GM19023 (cell line): Measurements from ENCODE around the gene RNF149.
"Not testable (repeated sequence)": the region's sequence is repeated elsewhere in the genome, so short reads cannot be mapped to it uniquely, and the experiment has no call there.

Experiments used
- ATAC-seq: cut with Tn5 transposase; IDR thresholded peaks from one replicate; pipeline ENCODE4 v1.9.1; 2021; ENCODE audit warnings: mild to moderate bottlenecking, moderate library complexity; ENCODE audit not compliant: unreplicated experiment

RNF149 gene

DNA sequence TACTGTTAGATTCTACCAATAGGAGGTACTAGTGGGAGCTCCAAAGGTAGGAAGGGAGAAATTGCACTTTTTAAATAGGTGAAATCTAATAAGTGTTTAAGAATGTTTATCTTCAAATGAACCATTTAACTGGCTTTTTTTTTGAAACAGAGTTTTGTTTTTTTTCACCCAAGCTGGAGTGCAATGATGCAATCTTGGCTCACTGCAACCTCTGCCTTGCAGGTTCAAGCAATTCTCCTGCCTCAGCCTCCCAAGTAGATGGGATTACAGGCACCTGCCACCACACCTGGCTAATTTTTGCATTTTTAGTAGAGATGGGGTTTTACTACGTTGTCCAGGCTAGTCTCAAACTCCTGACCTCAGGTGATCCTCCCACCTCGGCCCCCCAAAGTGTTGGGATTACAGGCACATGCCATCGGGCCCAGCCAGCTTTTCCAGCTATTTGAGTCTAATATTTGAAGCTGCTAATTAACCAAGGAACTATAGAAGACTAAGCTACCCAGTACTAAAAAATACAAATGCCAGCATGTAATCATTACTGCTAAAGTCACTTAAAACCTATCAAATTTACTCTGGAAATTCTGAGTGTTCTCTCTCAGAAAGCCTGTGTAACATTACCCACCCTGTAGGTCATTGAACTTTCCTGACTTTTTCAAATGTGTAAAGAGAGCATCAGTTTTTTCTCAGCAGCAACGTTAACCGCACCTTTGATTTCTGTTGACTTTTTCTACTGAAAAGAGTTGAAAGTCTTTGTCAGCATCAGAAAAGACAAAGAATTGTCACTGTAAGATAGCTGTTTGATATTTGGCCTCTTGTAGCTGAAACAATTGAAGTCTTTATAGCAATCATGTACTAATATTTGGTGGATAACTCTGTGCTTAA is 24.6 kb upstream of the RNF149 start:
- ATAC-seq = no peak

DNA sequence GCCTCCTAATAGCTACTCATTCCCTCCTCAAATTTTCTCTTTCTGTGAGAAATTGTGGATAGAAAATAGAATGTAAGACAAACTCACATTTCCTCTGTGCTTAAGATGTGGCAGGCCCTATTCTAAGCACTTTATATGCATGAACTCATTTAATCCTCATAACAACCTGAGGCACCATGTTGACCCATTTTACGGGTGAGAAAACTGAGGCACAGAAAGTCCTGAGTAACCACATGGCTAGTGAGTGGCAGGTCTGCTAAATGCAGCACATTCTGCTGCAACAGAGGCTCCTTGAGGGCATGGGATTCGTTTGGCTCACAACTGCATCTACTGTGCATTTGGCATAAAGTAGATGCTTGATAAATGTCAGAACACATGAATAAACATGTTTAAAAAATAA is 22.7 kb upstream of the RNF149 start:
- no peak for ATAC-seq

GRCh38 chr2:101330253-101330933 is 21.9 kb upstream of the RNF149 start:
- ATAC-seq = no peak

DNA sequence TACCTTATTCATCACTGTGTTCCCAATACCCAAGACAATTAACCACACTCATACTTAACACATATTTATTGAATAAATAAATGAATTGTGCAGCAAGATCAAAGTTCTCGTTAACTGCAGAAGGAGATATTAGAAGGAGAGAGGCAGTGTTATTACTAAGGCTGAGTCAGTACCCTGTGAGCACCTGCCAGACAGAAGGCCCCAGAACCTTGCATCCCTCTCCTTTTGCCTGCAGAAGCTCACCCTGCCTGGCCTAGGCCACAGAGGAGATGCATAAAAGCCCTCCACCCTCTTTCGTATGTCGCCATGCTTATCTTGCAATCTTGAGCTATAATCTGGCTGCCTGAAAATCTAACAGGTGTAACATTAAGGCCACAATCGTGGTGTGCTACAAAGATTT is 20.5 kb upstream of the RNF149 start:
- no peak for ATAC-seq

GRCh38 chr2:101328474-101329007 is 20.0 kb upstream of the RNF149 start:
- ATAC-seq = no peak

DNA sequence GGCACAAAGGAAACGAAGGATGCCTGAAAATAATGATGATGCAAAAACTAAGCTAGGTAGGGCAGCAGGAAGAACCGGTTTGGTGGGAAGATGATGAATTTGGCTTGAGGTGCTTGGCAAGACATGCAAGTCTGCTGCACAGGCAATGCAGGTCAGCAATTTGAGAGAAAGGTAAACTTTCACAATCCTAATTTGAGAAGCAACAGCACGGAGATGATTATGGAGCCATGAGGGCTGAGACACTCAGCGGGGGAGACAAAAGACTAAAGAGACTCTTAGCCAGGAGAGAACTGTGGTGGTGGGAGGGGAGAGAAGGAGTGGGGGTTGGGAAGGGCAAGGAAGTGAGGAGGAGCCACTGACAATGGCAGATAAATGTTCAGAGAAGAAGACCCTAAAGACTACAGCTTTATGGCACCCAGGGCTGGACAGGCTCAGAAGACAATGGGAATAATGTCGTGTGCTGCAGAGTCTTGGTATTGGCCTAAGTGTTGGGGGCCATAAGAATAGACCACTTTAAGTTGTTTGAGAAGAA is 19.4 kb upstream of the RNF149 start:
- no peak for ATAC-seq

GRCh38 chr2:101325425-101325824 is 16.9 kb upstream of the RNF149 start:
- ATAC-seq = no peak

DNA sequence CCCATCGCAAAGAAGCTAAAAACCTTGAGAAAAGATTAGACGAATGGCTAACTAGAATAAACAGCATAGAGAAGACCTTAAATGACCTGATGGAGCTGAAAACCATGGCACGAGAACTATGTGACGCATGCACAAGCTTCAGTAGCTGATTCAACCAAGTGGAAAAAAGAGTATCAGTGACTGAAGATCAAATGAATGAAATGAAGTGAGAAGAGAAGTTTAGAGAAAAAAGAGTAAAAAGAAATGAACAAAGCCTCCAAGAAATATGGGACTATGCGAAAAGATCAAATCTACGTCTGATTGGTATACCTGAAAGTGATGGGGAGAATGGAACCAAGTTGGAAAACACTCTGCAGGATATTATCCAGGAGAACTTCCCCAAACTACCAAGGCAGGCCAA is 8.1 kb upstream of the RNF149 start:
- ATAC-seq = not testable (repeated sequence)

DNA sequence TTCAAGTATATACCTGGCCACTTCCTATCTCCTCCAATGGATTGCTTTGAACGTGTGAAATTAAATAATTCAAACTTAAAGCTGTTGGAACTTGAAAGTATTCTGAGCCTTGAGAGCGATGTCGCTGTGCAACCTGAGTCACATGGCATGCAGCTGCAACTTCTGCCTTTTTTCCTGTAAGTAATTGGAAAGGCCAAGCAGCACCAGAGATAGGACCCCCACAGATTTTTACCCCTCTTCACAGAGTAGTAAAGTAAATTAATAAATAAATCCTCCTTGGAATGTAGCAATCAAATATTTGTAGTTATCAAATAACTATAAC is 3.2 kb upstream of the RNF149 start:
- ATAC-seq = no peak

- ATAC-seq = no peak
These were observed 2.6 kb upstream of the RNF149 start for GRCh38 chr2:101310834-101311695.

- ATAC-seq = no peak
These were observed 1.8 kb upstream of the RNF149 start for GRCh38 chr2:101310090-101310833.

- ATAC-seq = peak; percentile 17
These were observed 510 bp downstream of the RNF149 start for GRCh38 chr2:101307950-101308431.

- ATAC-seq = no peak
These were observed 998 bp downstream of the RNF149 start for GRCh38 chr2:101307503-101307902.

GRCh38 chr2:101306410-101306809 is 2.1 kb downstream of the RNF149 start:
- peak; percentile 1 for ATAC-seq

- ATAC-seq = no peak
These were observed 2.9 kb downstream of the RNF149 start for GRCh38 chr2:101305492-101306078.

DNA sequence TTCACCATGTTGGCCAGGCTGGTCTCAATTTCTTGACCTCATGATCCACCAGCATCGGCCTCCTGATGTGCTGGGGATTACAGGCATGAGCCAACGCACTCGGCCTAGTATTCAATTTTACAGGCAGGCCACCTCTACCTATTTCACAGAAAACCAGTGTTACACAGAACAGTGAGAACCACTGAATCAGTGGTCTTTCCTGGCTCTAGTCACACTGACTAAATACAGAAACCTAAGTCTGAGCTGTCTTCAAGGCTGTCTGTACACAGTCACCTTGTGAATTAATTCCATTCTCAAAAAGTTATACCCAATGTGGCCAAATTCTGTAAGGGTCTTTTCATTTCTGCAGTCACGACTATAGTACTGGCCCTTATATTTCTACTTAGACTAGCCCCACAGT is 3.5 kb downstream of the RNF149 start:
- ATAC-seq = no peak

GRCh38 chr2:101303688-101304087 is 4.8 kb downstream of the RNF149 start:
- no peak for ATAC-seq

DNA sequence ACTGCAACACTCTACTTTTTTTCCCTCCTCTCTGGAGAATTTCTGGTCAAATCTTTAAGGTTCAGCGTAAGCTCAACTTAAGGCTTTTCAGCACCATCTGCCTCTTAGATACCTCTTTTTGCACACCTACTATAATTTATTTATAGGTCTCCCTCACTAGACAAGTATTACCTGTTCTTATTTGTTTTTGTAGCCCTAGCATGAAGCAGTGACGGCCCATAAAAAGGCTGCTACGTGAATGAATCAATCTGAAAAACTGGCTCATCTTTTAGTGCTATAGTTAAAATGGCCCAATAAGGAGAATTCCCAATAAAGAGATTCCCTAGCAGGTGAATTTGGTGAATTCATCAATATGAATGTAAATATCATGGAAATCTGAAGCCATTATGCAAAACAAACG is 6.5 kb downstream of the RNF149 start:
- ATAC-seq = no peak

DNA sequence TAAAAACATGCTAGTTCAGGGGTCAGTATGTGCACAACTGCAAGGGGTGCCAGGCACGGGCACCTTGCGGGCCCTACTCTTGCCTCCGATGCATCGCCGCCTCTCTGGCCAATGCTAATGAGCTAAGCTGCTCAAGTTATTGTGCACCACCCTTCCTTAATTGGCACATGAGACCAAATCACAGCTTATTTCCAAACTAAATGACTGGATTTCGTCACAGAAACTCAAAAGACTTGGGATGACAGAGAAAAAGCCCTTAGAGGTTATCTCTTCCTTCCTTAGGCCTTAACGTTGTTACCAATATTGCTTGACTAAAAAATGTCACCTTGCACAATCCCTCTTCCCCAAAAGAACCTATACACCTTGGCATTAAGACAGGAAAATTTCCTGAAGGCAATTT is 7.7 kb downstream of the RNF149 start:
- ATAC-seq = no peak

- no peak for ATAC-seq
These were observed 8.3 kb downstream of the RNF149 start for GRCh38 chr2:101300164-101300563.
